ENCODE data around the gene ANKRD42.
"Not testable (repeated sequence)": the region's sequence is repeated elsewhere in the genome, so short reads cannot be mapped to it uniquely, and the experiment has no call there.

- not testable (repeated sequence) for TF ChIP-seq CTCF (IDR thresholded peaks at IDR 0.05; ENCODE audit: insufficient read depth, low read length); POLR2AphosphoS5 (IDR thresholded peaks at IDR 0.05; ENCODE audit: low read depth); REST (IDR thresholded peaks at IDR 0.05; ENCODE audit: insufficient replicate concordance, low read depth); SPI1 (IDR thresholded peaks at IDR 0.05; ENCODE audit: borderline replicate concordance, low read depth)
Measured at GRCh38 chr11:83271734-83272133, 78.2 kb downstream of the ANKRD42 start.
